Astrocyte (in vitro differentiated cells and primary cell): Measurements from ENCODE around the gene AQP12A. TPM values are rescaled to one million over a fixed set of nuclear protein-coding genes. Genes with fewer than 3 reads are reported as not detected.

Experiments used
- DNase-seq: peaks from one replicate; pipeline ENCODE4 v3.0.0-alpha.2; 2010; ENCODE audit warnings: low read depth
- FAIRE-seq: peaks from 2 replicates; lab custom pipeline; 2011; peaks lifted over from hg19 to GRCh38; lab: Jason Lieb, UNC
- H2AFZ ChIP-seq: 2 replicates; pipeline ENCODE4 v1.6.0; 2012; ENCODE audit warnings: low read depth, low read length, inconsistent platforms
- H3K27ac ChIP-seq: 2 replicates; pipeline ENCODE4 v1.5.1; 2011; ENCODE audit warnings: low read depth, low read length, inconsistent platforms
- H3K27me3 ChIP-seq: 2 replicates; pipeline ENCODE4 v1.6.0; 2011; ENCODE audit warnings: low read length, inconsistent platforms; ENCODE audit not compliant: insufficient read depth
- H3K36me3 ChIP-seq: 2 replicates; pipeline ENCODE4 v1.5.1; 2011; ENCODE audit warnings: low read length, inconsistent platforms; ENCODE audit not compliant: insufficient read depth
- H3K4me1 ChIP-seq: 2 replicates; pipeline ENCODE4 v1.5.1; 2011; ENCODE audit warnings: low read length, inconsistent platforms; ENCODE audit not compliant: insufficient read depth
- H3K4me2 ChIP-seq: 2 replicates; pipeline ENCODE4 v1.6.0; 2012; ENCODE audit warnings: low read length, inconsistent platforms
- H3K4me3 ChIP-seq: 2 replicates; pipeline ENCODE4 v1.5.1; 2011; ENCODE audit warnings: low read depth, mild to moderate bottlenecking, low read length, inconsistent platforms; ENCODE audit not compliant: insufficient read depth
- H3K79me2 ChIP-seq: 2 replicates; pipeline ENCODE4 v1.6.0; 2012; ENCODE audit warnings: mild to moderate bottlenecking, low read length, inconsistent platforms; ENCODE audit not compliant: insufficient read depth
- H3K9ac ChIP-seq: 2 replicates; pipeline ENCODE4 v1.6.0; 2012; ENCODE audit warnings: mild to moderate bottlenecking, low read length, inconsistent platforms
- H3K9me3 ChIP-seq: 2 replicates; pipeline ENCODE4 v1.5.1; 2012; ENCODE audit warnings: low read depth, mild to moderate bottlenecking, low read length, inconsistent platforms; ENCODE audit not compliant: insufficient read depth
- H4K20me1 ChIP-seq: 2 replicates; pipeline ENCODE4 v1.6.0; 2012; ENCODE audit warnings: low read length, inconsistent platforms; ENCODE audit not compliant: insufficient read depth
- H3K27ac Mint-ChIP-seq: one replicate; pipeline ENCODE4 v1.8.0; 2021; ENCODE audit warnings: mild to moderate bottlenecking, mixed read lengths; ENCODE audit not compliant: unreplicated experiment
- H3K27me3 Mint-ChIP-seq: one replicate; pipeline ENCODE4 v1.8.0; 2021; ENCODE audit warnings: low read depth, mixed read lengths; ENCODE audit not compliant: unreplicated experiment
- H3K36me3 Mint-ChIP-seq: one replicate; pipeline ENCODE4 v1.8.0; 2021; ENCODE audit warnings: low read depth, mixed read lengths; ENCODE audit not compliant: unreplicated experiment
- H3K4me1 Mint-ChIP-seq: one replicate; pipeline ENCODE4 v1.8.0; 2021; ENCODE audit warnings: low read depth, mixed read lengths; ENCODE audit not compliant: unreplicated experiment
- H3K4me3 Mint-ChIP-seq: one replicate; pipeline ENCODE4 v1.8.0; 2021; ENCODE audit warnings: mild to moderate bottlenecking, moderate library complexity, mixed read lengths; ENCODE audit not compliant: unreplicated experiment
- H3K9me3 Mint-ChIP-seq: one replicate; pipeline ENCODE4 v1.8.0; 2021; ENCODE audit warnings: mild to moderate bottlenecking, mixed read lengths; ENCODE audit not compliant: unreplicated experiment
- EZH2 ChIP-seq: IDR thresholded peaks from 2 replicates; pipeline ENCODE4 v1.6.1; 2012; ENCODE audit warnings: mild to moderate bottlenecking, low read length, inconsistent platforms; ENCODE audit not compliant: insufficient read depth
- total RNA-seq: library from RNA; stranded (reverse); gene quantifications from 2 replicates; pipeline ENCODE4 v1.2.1, GENCODE V29; 2021
- TF ChIP-seq, protein P1 (sequence below): IDR thresholded peaks from 2 replicates; pipeline ENCODE4 v1.5.1; 2011; ENCODE audit warnings: low read depth, mild to moderate bottlenecking, inconsistent platforms, low read length, moderate library complexity; ENCODE audit not compliant: insufficient read depth

The AQP12A gene
- total RNA-seq, 1 donor from 2014 or later: not detected

DNA sequence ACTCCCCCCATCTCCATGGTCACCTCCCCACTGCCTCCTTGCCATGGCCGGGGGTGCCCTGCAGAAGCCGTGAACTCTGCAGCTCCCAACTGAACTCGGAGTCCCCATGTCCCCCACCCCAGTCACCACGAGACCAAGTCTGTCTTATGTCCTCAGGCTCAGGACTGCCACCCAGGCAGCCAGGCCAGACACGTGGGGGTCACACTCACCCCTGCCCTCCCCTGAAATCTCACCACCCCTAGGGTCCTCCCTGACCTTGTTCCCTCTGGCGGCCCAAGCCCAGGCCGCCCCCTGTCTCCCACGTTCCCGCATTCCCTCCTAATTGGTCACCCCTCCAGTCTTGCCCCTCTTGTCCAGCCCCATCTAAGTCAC lies 11.0 kb downstream of the AQP12A start:
- Histone ChIP-seq H3K27me3 (peaks cover 10% of the 10 kb centered on the region), H3K36me3 (no peaks in the 10 kb centered on the region), H2AFZ (no peak overlapping the region), H3K79me2 (no peaks in the 10 kb centered on the region), H3K4me1 (no peaks in the 10 kb centered on the region), H4K20me1 (no peaks in the 10 kb centered on the region), H3K27ac (no peak overlapping the region), H3K9ac (no peak overlapping the region), H3K4me2 (no peak overlapping the region), H3K4me3 (no peak overlapping the region), H3K9me3 (no peaks in the 10 kb centered on the region)
- H3K27me3 Mint-ChIP-seq: peaks cover 26% of the 10 kb centered on the region
- no peaks in the 10 kb centered on the region for H3K4me1 Mint-ChIP-seq
- no peaks in the 10 kb centered on the region for H3K36me3 Mint-ChIP-seq
- H3K9me3 Mint-ChIP-seq: no peaks in the 10 kb centered on the region
- DNase-seq (no peak), FAIRE-seq (no peak)
- no peak overlapping the region for H3K4me3 Mint-ChIP-seq
- H3K27ac Mint-ChIP-seq: no peak overlapping the region
- TF ChIP-seq, protein P1, sequence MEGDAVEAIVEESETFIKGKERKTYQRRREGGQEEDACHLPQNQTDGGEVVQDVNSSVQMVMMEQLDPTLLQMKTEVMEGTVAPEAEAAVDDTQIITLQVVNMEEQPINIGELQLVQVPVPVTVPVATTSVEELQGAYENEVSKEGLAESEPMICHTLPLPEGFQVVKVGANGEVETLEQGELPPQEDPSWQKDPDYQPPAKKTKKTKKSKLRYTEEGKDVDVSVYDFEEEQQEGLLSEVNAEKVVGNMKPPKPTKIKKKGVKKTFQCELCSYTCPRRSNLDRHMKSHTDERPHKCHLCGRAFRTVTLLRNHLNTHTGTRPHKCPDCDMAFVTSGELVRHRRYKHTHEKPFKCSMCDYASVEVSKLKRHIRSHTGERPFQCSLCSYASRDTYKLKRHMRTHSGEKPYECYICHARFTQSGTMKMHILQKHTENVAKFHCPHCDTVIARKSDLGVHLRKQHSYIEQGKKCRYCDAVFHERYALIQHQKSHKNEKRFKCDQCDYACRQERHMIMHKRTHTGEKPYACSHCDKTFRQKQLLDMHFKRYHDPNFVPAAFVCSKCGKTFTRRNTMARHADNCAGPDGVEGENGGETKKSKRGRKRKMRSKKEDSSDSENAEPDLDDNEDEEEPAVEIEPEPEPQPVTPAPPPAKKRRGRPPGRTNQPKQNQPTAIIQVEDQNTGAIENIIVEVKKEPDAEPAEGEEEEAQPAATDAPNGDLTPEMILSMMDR: no peak
- no peak for TF ChIP-seq EZH2

DNA sequence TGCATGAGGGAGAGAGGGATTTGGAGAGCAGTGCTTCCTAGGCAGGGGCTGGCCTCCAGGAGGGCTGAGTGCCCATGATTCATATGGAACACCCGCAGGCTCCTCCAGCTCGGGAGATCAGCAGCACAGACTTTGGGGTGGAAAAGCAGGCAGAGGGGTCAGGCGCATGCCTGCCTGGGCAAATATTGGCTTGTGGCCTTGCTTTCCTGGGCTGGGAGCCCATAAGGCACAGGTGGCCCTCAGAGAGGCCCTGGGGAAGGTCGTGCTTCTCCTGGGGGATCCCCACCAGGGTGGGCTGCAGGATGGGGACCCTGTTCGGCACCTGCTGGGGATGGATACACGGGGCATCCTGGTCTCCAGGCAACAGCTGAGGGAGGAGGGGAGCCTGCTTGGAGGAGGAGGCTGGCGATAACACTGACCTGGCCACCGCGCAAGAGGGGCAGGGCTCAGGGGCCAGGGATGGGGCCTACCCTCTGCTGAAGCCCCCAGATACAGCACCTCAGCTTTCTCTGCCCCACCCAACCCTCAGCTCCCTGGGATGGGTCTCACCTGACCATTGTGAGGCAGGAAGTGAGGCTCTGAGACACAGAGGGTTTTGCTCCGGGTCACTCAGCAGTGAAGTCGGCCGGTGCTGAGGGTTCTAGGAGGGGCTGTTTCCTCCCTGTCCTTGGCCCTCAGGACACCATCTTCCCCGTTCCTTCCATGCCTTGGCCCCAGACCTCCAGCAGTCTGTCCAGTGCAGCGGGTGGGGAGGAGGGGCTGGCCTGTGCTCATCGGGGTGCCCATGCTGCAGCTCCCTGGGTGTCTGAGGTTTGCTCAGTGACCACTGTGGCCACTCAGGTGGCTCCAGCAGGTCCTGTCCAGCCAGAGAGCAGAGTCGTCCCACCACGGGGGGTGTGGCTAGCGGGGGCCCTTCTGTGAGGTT lies 12.0 kb downstream of the AQP12A start:
- TF ChIP-seq, protein P1: no peak
- TF ChIP-seq EZH2: no peak
- H3K4me3 Mint-ChIP-seq: peak overlapping the region; percentile 2
- H3K36me3 ChIP-seq: no peaks in the 10 kb centered on the region
- H2AFZ ChIP-seq: no peak overlapping the region
- no peak for FAIRE-seq
- no peak overlapping the region for H3K27ac Mint-ChIP-seq
- H3K36me3 Mint-ChIP-seq: no peaks in the 10 kb centered on the region
- no peak overlapping the region for H3K4me3 ChIP-seq
- H3K4me1 Mint-ChIP-seq: no peaks in the 10 kb centered on the region
- H3K4me1 ChIP-seq: no peaks in the 10 kb centered on the region
- H4K20me1 ChIP-seq: no peaks in the 10 kb centered on the region
- no peak overlapping the region for H3K4me2 ChIP-seq
- H3K27ac ChIP-seq: no peak overlapping the region
- no peak overlapping the region for H3K9ac ChIP-seq
- no peaks in the 10 kb centered on the region for H3K79me2 ChIP-seq
- peaks cover 32% of the 10 kb centered on the region for H3K27me3 Mint-ChIP-seq
- H3K9me3 ChIP-seq: no peaks in the 10 kb centered on the region
- no peaks in the 10 kb centered on the region for H3K9me3 Mint-ChIP-seq
- DNase-seq: no peak
- peaks cover 15% of the 10 kb centered on the region for H3K27me3 ChIP-seq

DNA sequence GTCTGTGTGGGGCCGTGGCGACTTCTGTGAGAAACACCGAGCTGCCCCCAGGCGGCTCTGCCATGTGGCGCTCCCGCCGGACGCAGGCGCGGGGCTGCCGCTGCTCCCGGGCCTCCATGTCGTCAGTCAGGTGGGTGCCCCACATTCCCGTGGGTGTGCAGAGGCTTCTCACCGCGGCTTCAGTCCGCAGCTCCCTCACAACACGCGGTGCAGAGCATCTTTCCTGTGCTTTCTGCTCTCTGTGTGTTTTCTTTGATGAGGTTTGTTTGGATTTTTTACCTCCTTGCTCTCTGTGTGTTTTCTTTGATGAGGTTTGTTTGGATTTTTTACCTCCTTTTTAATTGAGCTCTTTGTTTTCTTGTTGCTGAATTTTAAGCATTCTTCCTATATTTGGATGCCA lies 13.0 kb downstream of the AQP12A start:
- Histone ChIP-seq H3K4me1 (no peaks in the 10 kb centered on the region), H3K27me3 (peaks cover 19% of the 10 kb centered on the region), H3K27ac (no peak overlapping the region), H3K9ac (no peak overlapping the region), H3K9me3 (no peaks in the 10 kb centered on the region), H3K4me3 (no peak overlapping the region), H3K36me3 (no peaks in the 10 kb centered on the region), H3K4me2 (no peak overlapping the region), H3K79me2 (no peaks in the 10 kb centered on the region), H4K20me1 (no peaks in the 10 kb centered on the region), H2AFZ (no peak overlapping the region)
- no peak for FAIRE-seq
- Mint-ChIP-seq H3K36me3 (no peaks in the 10 kb centered on the region), H3K4me1 (no peaks in the 10 kb centered on the region), H3K27me3 (peaks cover 35% of the 10 kb centered on the region), H3K4me3 (no peak overlapping the region), H3K9me3 (no peaks in the 10 kb centered on the region), H3K27ac (no peak overlapping the region)
- DNase-seq: no peak
- TF ChIP-seq, protein P1: no peak
